ENCODE measurements around the gene RTN4R. TPM values are rescaled to one million over a fixed set of nuclear protein-coding genes. Genes with fewer than 3 reads are reported as not detected.

Gene RTN4R
- total and polyA plus RNA-seq, 2 of the 13 experiments (the other 11 are each of a cell fraction or from before 2014, with no cell fraction given) = 0.22 to 0.77 TPM

GRCh38 chr22:20243537-20244249 lies 24.4 kb downstream of the RTN4R start:
- no TSS peak for BruUV-seq (replicated peaks)
- no peaks in the 10 kb centered on the region for H3K9me3 ChIP-seq (ENCODE audit: low read length)
- ChIA-PET POLR2A (no interaction called here), CTCF (ENCODE audit: low intra/inter-chr PET ratio, low total read pairs) (no interaction called here)
- H3K4me3 ChIP-seq (replicated peaks in 1 of 3; ENCODE audit: insufficient read depth in 1 of 3, low read depth in 2 of 3, low read length in 3 of 3) = no peak overlapping the region
- H3K27me3 ChIP-seq (ENCODE audit: control insufficient read depth in 1 of 2, insufficient read depth in 2 of 2, low read length in 2 of 2) = peaks cover 8 to 63% of the 10 kb centered on the region in 2 experiments; a peak in 4 of 5 replicates
- TF ChIP-seq ZSCAN31 (CRISPR knock-in tag; IDR thresholded peaks at IDR 0.05; ENCODE audit: low read depth) (no peak), ZNF770 (CRISPR knock-in tag; IDR thresholded peaks at IDR 0.05) (no peak), MLLT10 (CRISPR knock-in tag; IDR thresholded peaks at IDR 0.05) (no peak), ZNF567 (CRISPR knock-in tag; IDR thresholded peaks at IDR 0.05; ENCODE audit: borderline replicate concordance) (no peak), POLR2G (IDR thresholded peaks at IDR 0.05; ENCODE audit: low read depth, low read length) (no peak), KAT2B (IDR thresholded peaks at IDR 0.05; ENCODE audit: borderline replicate concordance, low read depth, low read length) (no peak), ZMYM3 (CRISPR knock-in tag; IDR thresholded peaks at IDR 0.05) (no peak), XRCC5 (optimal IDR thresholded peaks at IDR 0.05; ENCODE audit: low read length) (no peak), CEBPZ (IDR thresholded peaks at IDR 0.05; ENCODE audit: low read length) (no peak), MBNL3 (CRISPR knock-in tag; conservative IDR thresholded peaks at IDR 0.05) (no peak), CERS6 (CRISPR knock-in tag; IDR thresholded peaks at IDR 0.05) (no peak), SP140L (CRISPR knock-in tag; IDR thresholded peaks at IDR 0.05; ENCODE audit: borderline replicate concordance) (no peak), ZBTB3 (CRISPR knock-in tag; IDR thresholded peaks at IDR 0.05; ENCODE audit: borderline replicate concordance, low read depth) (no peak), KDM1A (CRISPR knock-in tag; IDR thresholded peaks at IDR 0.05) (no peak), MTA3 (CRISPR knock-in tag; IDR thresholded peaks at IDR 0.05) (no peak), HNRNPH1 (optimal IDR thresholded peaks at IDR 0.05; ENCODE audit: low read depth, low read length) (no peak), ZNF143 (CRISPR knock-in tag; IDR thresholded peaks at IDR 0.05) (no peak), FOXJ3 (CRISPR knock-in tag; IDR thresholded peaks at IDR 0.05; ENCODE audit: borderline replicate concordance) (no peak)
- H3K27ac ChIP-seq (ENCODE audit: extremely low read length, insufficient read depth, low read length) = no peak overlapping the region
- no peak for FAIRE-seq
- no peak for ATAC-seq
- DNase-seq (ENCODE audit: low spot score) = no peak
- no peak overlapping the region for H3K4me2 ChIP-seq (ENCODE audit: low read depth, low read length)
- no peak overlapping the region for H3K9ac ChIP-seq (ENCODE audit: insufficient read depth, low read depth, low read length)
- H3K4me1 ChIP-seq (ENCODE audit: insufficient read depth, low read length) = no peaks in the 10 kb centered on the region
- 0 out of 2 replicates have a peak, but pooled peaks cover 2% of the 10 kb centered on the region for H4K20me1 ChIP-seq (ENCODE audit: insufficient read depth, low read length)
- 4% methylated on average over 6 of the region's 16 CpGs for WGBS (ENCODE audit: low lambda C conversion rate)
- intact Hi-C loops (cut with micrococcal nuclease; ENCODE audit: unreplicated experiment) = no loop called here
- no peaks in the 10 kb centered on the region for H3K79me2 ChIP-seq (ENCODE audit: insufficient read depth, low read length)
- no peaks in the 10 kb centered on the region for H3K36me3 ChIP-seq (replicated peaks in 1 of 2; ENCODE audit: control insufficient read depth in 1 of 2, insufficient read depth in 2 of 2, low read length in 2 of 2)
- no peak overlapping the region for H2AFZ ChIP-seq (ENCODE audit: low read length)
- in situ Hi-C loops (cut with HindIII; ENCODE audit: extremely low pct_ligation_motif_present, low pct_unique_long_range_greater_than_20kb) = no loop called here

All from HepG2 (cell line).